Astrocyte (in vitro differentiated cells and primary cell): Measurements from ENCODE around the gene IARS2. TPM values are rescaled to one million over a fixed set of nuclear protein-coding genes. Genes with fewer than 3 reads are reported as not detected.

Experiments
- DNase-seq: peaks from one replicate; pipeline ENCODE4 v3.0.0-alpha.2; 2010; ENCODE audit warnings: low read depth
- FAIRE-seq: peaks from 2 replicates; lab custom pipeline; 2011; peaks lifted over from hg19 to GRCh38; lab: Jason Lieb, UNC
- H2AFZ ChIP-seq: 2 replicates; pipeline ENCODE4 v1.6.0; 2012; ENCODE audit warnings: low read depth, low read length, inconsistent platforms
- H3K27ac ChIP-seq: 2 replicates; pipeline ENCODE4 v1.5.1; 2011; ENCODE audit warnings: low read depth, low read length, inconsistent platforms
- H3K27me3 ChIP-seq: 2 replicates; pipeline ENCODE4 v1.6.0; 2011; ENCODE audit warnings: low read length, inconsistent platforms; ENCODE audit not compliant: insufficient read depth
- H3K36me3 ChIP-seq: 2 replicates; pipeline ENCODE4 v1.5.1; 2011; ENCODE audit warnings: low read length, inconsistent platforms; ENCODE audit not compliant: insufficient read depth
- H3K4me1 ChIP-seq: 2 replicates; pipeline ENCODE4 v1.5.1; 2011; ENCODE audit warnings: low read length, inconsistent platforms; ENCODE audit not compliant: insufficient read depth
- H3K4me2 ChIP-seq: 2 replicates; pipeline ENCODE4 v1.6.0; 2012; ENCODE audit warnings: low read length, inconsistent platforms
- H3K4me3 ChIP-seq: 2 replicates; pipeline ENCODE4 v1.5.1; 2011; ENCODE audit warnings: low read depth, mild to moderate bottlenecking, low read length, inconsistent platforms; ENCODE audit not compliant: insufficient read depth
- H3K79me2 ChIP-seq: 2 replicates; pipeline ENCODE4 v1.6.0; 2012; ENCODE audit warnings: mild to moderate bottlenecking, low read length, inconsistent platforms; ENCODE audit not compliant: insufficient read depth
- H3K9ac ChIP-seq: 2 replicates; pipeline ENCODE4 v1.6.0; 2012; ENCODE audit warnings: mild to moderate bottlenecking, low read length, inconsistent platforms
- H3K9me3 ChIP-seq: 2 replicates; pipeline ENCODE4 v1.5.1; 2012; ENCODE audit warnings: low read depth, mild to moderate bottlenecking, low read length, inconsistent platforms; ENCODE audit not compliant: insufficient read depth
- H4K20me1 ChIP-seq: 2 replicates; pipeline ENCODE4 v1.6.0; 2012; ENCODE audit warnings: low read length, inconsistent platforms; ENCODE audit not compliant: insufficient read depth
- H3K27ac Mint-ChIP-seq: one replicate; pipeline ENCODE4 v1.8.0; 2021; ENCODE audit warnings: mild to moderate bottlenecking, mixed read lengths; ENCODE audit not compliant: unreplicated experiment
- H3K27me3 Mint-ChIP-seq: one replicate; pipeline ENCODE4 v1.8.0; 2021; ENCODE audit warnings: low read depth, mixed read lengths; ENCODE audit not compliant: unreplicated experiment
- H3K36me3 Mint-ChIP-seq: one replicate; pipeline ENCODE4 v1.8.0; 2021; ENCODE audit warnings: low read depth, mixed read lengths; ENCODE audit not compliant: unreplicated experiment
- H3K4me1 Mint-ChIP-seq: one replicate; pipeline ENCODE4 v1.8.0; 2021; ENCODE audit warnings: low read depth, mixed read lengths; ENCODE audit not compliant: unreplicated experiment
- H3K4me3 Mint-ChIP-seq: one replicate; pipeline ENCODE4 v1.8.0; 2021; ENCODE audit warnings: mild to moderate bottlenecking, moderate library complexity, mixed read lengths; ENCODE audit not compliant: unreplicated experiment
- H3K9me3 Mint-ChIP-seq: one replicate; pipeline ENCODE4 v1.8.0; 2021; ENCODE audit warnings: mild to moderate bottlenecking, mixed read lengths; ENCODE audit not compliant: unreplicated experiment
- EZH2 ChIP-seq: IDR thresholded peaks from 2 replicates; pipeline ENCODE4 v1.6.1; 2012; ENCODE audit warnings: mild to moderate bottlenecking, low read length, inconsistent platforms; ENCODE audit not compliant: insufficient read depth
- microRNA-seq: library from miRNA; unstranded; fragments of <30 nt; microRNA quantifications from one replicate; pipeline ENCODE4 v1.2.0, GENCODE V29; 2020
- total RNA-seq: library from RNA; stranded (reverse); gene quantifications from 2 replicates; pipeline ENCODE4 v1.2.1, GENCODE V29; 2021
- TF ChIP-seq, protein P1 (sequence below): IDR thresholded peaks from 2 replicates; pipeline ENCODE4 v1.5.1; 2011; ENCODE audit warnings: low read depth, mild to moderate bottlenecking, inconsistent platforms, low read length, moderate library complexity; ENCODE audit not compliant: insufficient read depth

IARS2 gene
- total RNA-seq, 1 donor from 2014 or later = 55.1 TPM

DNA sequence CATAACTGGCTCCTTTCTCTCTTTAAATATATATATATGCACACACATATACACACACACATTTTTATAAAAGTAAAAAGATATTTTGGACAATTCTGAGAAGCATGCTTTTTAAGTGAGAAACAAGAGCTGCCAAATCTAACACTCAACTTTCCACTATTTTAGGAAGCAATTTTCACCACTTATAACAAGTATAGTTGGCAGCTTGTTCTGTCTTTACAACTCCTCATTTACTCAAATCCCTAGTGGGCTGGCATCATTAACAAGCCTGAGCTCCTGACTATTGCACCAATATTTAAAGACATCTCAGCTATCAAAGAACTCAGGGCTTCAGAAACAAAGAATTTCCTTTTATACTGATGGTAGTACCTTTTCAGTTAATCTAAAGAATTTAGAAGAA, 101.8 kb downstream of the IARS2 start:
- Histone ChIP-seq H3K9ac (no peak overlapping the region), H3K27ac (no peak overlapping the region), H4K20me1 (no peaks in the 10 kb centered on the region), H3K9me3 (no peaks in the 10 kb centered on the region), H3K4me1 (peaks cover 4% of the 10 kb centered on the region), H3K27me3 (no peaks in the 10 kb centered on the region), H3K79me2 (no peaks in the 10 kb centered on the region), H3K4me3 (no peak overlapping the region), H3K36me3 (peaks cover 34% of the 10 kb centered on the region), H3K4me2 (no peak overlapping the region), H2AFZ (no peak overlapping the region)
- TF ChIP-seq EZH2 = no peak
- TF ChIP-seq, protein P1, sequence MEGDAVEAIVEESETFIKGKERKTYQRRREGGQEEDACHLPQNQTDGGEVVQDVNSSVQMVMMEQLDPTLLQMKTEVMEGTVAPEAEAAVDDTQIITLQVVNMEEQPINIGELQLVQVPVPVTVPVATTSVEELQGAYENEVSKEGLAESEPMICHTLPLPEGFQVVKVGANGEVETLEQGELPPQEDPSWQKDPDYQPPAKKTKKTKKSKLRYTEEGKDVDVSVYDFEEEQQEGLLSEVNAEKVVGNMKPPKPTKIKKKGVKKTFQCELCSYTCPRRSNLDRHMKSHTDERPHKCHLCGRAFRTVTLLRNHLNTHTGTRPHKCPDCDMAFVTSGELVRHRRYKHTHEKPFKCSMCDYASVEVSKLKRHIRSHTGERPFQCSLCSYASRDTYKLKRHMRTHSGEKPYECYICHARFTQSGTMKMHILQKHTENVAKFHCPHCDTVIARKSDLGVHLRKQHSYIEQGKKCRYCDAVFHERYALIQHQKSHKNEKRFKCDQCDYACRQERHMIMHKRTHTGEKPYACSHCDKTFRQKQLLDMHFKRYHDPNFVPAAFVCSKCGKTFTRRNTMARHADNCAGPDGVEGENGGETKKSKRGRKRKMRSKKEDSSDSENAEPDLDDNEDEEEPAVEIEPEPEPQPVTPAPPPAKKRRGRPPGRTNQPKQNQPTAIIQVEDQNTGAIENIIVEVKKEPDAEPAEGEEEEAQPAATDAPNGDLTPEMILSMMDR = no peak
- peaks cover 4% of the 10 kb centered on the region for H3K36me3 Mint-ChIP-seq
- no peaks in the 10 kb centered on the region for H3K27me3 Mint-ChIP-seq
- H3K9me3 Mint-ChIP-seq = no peaks in the 10 kb centered on the region
- no peaks in the 10 kb centered on the region for H3K4me1 Mint-ChIP-seq
- DNase-seq (no peak), FAIRE-seq (no peak)
- H3K27ac Mint-ChIP-seq = no peak overlapping the region
- no peak overlapping the region for H3K4me3 Mint-ChIP-seq

Small RNAs within 50 kb of the gene (microRNA-seq; reads per million reads assigned to microRNA genes)
- gene MIR194-1 = 2.2 reads per million
- gene MIR215 = 1.6 reads per million

Other genes with a start within 250 kb of the IARS2 start
- gene SLC30A10, start 165.6 kb upstream of the IARS2 start, total RNA-seq = not detected in 2 replicates
- gene EPRS1, start 47.6 kb upstream of the IARS2 start, total RNA-seq = 159 and 173 TPM in 2 replicates
- 25.7 and 25.9 TPM in 2 replicates for gene BPNT1, start 4.3 kb upstream of the IARS2 start, total RNA-seq
- gene RAB3GAP2, start 178.3 kb downstream of the IARS2 start, total RNA-seq = 68.1 and 69.6 TPM in 2 replicates